Astrocyte (in vitro differentiated cells and primary cell): ENCODE measurements around the gene PLEKHB2. TPM values are rescaled to one million over a fixed set of nuclear protein-coding genes. Genes with fewer than 3 reads are reported as not detected.
"Not testable (repeated sequence)": the region's sequence is repeated elsewhere in the genome, so short reads cannot be mapped to it uniquely, and the experiment has no call there.

Source experiments
- DNase-seq: peaks from one replicate; pipeline ENCODE4 v3.0.0-alpha.2; 2010; ENCODE audit warnings: low read depth
- FAIRE-seq: peaks from 2 replicates; lab custom pipeline; 2011; peaks lifted over from hg19 to GRCh38; lab: Jason Lieb, UNC
- H2AFZ ChIP-seq: 2 replicates; pipeline ENCODE4 v1.6.0; 2012; ENCODE audit warnings: low read depth, low read length, inconsistent platforms
- H3K27ac ChIP-seq: 2 replicates; pipeline ENCODE4 v1.5.1; 2011; ENCODE audit warnings: low read depth, low read length, inconsistent platforms
- H3K27me3 ChIP-seq: 2 replicates; pipeline ENCODE4 v1.6.0; 2011; ENCODE audit warnings: low read length, inconsistent platforms; ENCODE audit not compliant: insufficient read depth
- H3K36me3 ChIP-seq: 2 replicates; pipeline ENCODE4 v1.5.1; 2011; ENCODE audit warnings: low read length, inconsistent platforms; ENCODE audit not compliant: insufficient read depth
- H3K4me1 ChIP-seq: 2 replicates; pipeline ENCODE4 v1.5.1; 2011; ENCODE audit warnings: low read length, inconsistent platforms; ENCODE audit not compliant: insufficient read depth
- H3K4me2 ChIP-seq: 2 replicates; pipeline ENCODE4 v1.6.0; 2012; ENCODE audit warnings: low read length, inconsistent platforms
- H3K4me3 ChIP-seq: 2 replicates; pipeline ENCODE4 v1.5.1; 2011; ENCODE audit warnings: low read depth, mild to moderate bottlenecking, low read length, inconsistent platforms; ENCODE audit not compliant: insufficient read depth
- H3K79me2 ChIP-seq: 2 replicates; pipeline ENCODE4 v1.6.0; 2012; ENCODE audit warnings: mild to moderate bottlenecking, low read length, inconsistent platforms; ENCODE audit not compliant: insufficient read depth
- H3K9ac ChIP-seq: 2 replicates; pipeline ENCODE4 v1.6.0; 2012; ENCODE audit warnings: mild to moderate bottlenecking, low read length, inconsistent platforms
- H3K9me3 ChIP-seq: 2 replicates; pipeline ENCODE4 v1.5.1; 2012; ENCODE audit warnings: low read depth, mild to moderate bottlenecking, low read length, inconsistent platforms; ENCODE audit not compliant: insufficient read depth
- H4K20me1 ChIP-seq: 2 replicates; pipeline ENCODE4 v1.6.0; 2012; ENCODE audit warnings: low read length, inconsistent platforms; ENCODE audit not compliant: insufficient read depth
- H3K27ac Mint-ChIP-seq: one replicate; pipeline ENCODE4 v1.8.0; 2021; ENCODE audit warnings: mild to moderate bottlenecking, mixed read lengths; ENCODE audit not compliant: unreplicated experiment
- H3K27me3 Mint-ChIP-seq: one replicate; pipeline ENCODE4 v1.8.0; 2021; ENCODE audit warnings: low read depth, mixed read lengths; ENCODE audit not compliant: unreplicated experiment
- H3K36me3 Mint-ChIP-seq: one replicate; pipeline ENCODE4 v1.8.0; 2021; ENCODE audit warnings: low read depth, mixed read lengths; ENCODE audit not compliant: unreplicated experiment
- H3K4me1 Mint-ChIP-seq: one replicate; pipeline ENCODE4 v1.8.0; 2021; ENCODE audit warnings: low read depth, mixed read lengths; ENCODE audit not compliant: unreplicated experiment
- H3K4me3 Mint-ChIP-seq: one replicate; pipeline ENCODE4 v1.8.0; 2021; ENCODE audit warnings: mild to moderate bottlenecking, moderate library complexity, mixed read lengths; ENCODE audit not compliant: unreplicated experiment
- H3K9me3 Mint-ChIP-seq: one replicate; pipeline ENCODE4 v1.8.0; 2021; ENCODE audit warnings: mild to moderate bottlenecking, mixed read lengths; ENCODE audit not compliant: unreplicated experiment
- CTCF ChIP-seq: IDR thresholded peaks from 2 replicates; pipeline ENCODE4 v1.5.1; 2011; ENCODE audit warnings: low read depth, mild to moderate bottlenecking, inconsistent platforms, low read length, moderate library complexity; ENCODE audit not compliant: insufficient read depth
- EZH2 ChIP-seq: IDR thresholded peaks from 2 replicates; pipeline ENCODE4 v1.6.1; 2012; ENCODE audit warnings: mild to moderate bottlenecking, low read length, inconsistent platforms; ENCODE audit not compliant: insufficient read depth
- total RNA-seq: library from RNA; stranded (reverse); gene quantifications from 2 replicates; pipeline ENCODE4 v1.2.1, GENCODE V29; 2021

Gene PLEKHB2
- total RNA-seq, 1 donor from 2014 or later, result 100 TPM

GRCh38 chr2:131146231-131146630 is 41.1 kb downstream of the PLEKHB2 start:
- Histone ChIP-seq H3K27me3 (no peaks in the 10 kb centered on the region), H3K4me3 (no peak overlapping the region), H3K9me3 (no peaks in the 10 kb centered on the region), H3K9ac (no peak overlapping the region), H2AFZ (no peak overlapping the region), H3K4me2 (no peak overlapping the region), H3K4me1 (peaks cover 5% of the 10 kb centered on the region), H3K79me2 (peaks cover 14% of the 10 kb centered on the region), H4K20me1 (peaks cover 28% of the 10 kb centered on the region), H3K36me3 (peaks cover 21% of the 10 kb centered on the region), H3K27ac (no peak overlapping the region)
- TF ChIP-seq CTCF (no peak), EZH2 (no peak)
- Mint-ChIP-seq H3K4me3 (no peak overlapping the region), H3K9me3 (no peaks in the 10 kb centered on the region), H3K27me3 (no peaks in the 10 kb centered on the region), H3K4me1 (peaks cover 10% of the 10 kb centered on the region), H3K27ac (no peak overlapping the region), H3K36me3 (peaks cover 5% of the 10 kb centered on the region)
- FAIRE-seq (no peak), DNase-seq (no peak)

GRCh38 chr2:131146749-131147148 is 41.6 kb downstream of the PLEKHB2 start:
- Histone ChIP-seq H3K36me3 (peaks cover 18% of the 10 kb centered on the region), H3K4me2 (no peak overlapping the region), H3K27me3 (no peaks in the 10 kb centered on the region), H3K9me3 (no peaks in the 10 kb centered on the region), H3K4me3 (no peak overlapping the region), H3K27ac (no peak overlapping the region), H3K9ac (no peak overlapping the region), H2AFZ (no peak overlapping the region), H4K20me1 (peaks cover 28% of the 10 kb centered on the region), H3K79me2 (peaks cover 14% of the 10 kb centered on the region), H3K4me1 (peaks cover 5% of the 10 kb centered on the region)
- TF ChIP-seq CTCF (no peak), EZH2 (no peak)
- DNase-seq, result no peak
- FAIRE-seq, result no peak
- no peaks in the 10 kb centered on the region for H3K9me3 Mint-ChIP-seq
- no peak overlapping the region for H3K4me3 Mint-ChIP-seq
- H3K27me3 Mint-ChIP-seq, result no peaks in the 10 kb centered on the region
- no peak overlapping the region for H3K27ac Mint-ChIP-seq
- H3K4me1 Mint-ChIP-seq, result peaks cover 10% of the 10 kb centered on the region
- peaks cover 6% of the 10 kb centered on the region for H3K36me3 Mint-ChIP-seq

GRCh38 chr2:131148426-131148825 is 43.3 kb downstream of the PLEKHB2 start:
- H3K9me3 Mint-ChIP-seq, result no peaks in the 10 kb centered on the region
- Histone ChIP-seq H3K9me3 (no peaks in the 10 kb centered on the region), H3K4me3 (no peak overlapping the region), H2AFZ (no peak overlapping the region), H3K4me2 (no peak overlapping the region), H3K27ac (no peak overlapping the region), H3K79me2 (peaks cover 13% of the 10 kb centered on the region), H4K20me1 (peaks cover 25% of the 10 kb centered on the region), H3K9ac (no peak overlapping the region), H3K36me3 (peaks cover 18% of the 10 kb centered on the region), H3K27me3 (no peaks in the 10 kb centered on the region), H3K4me1 (peaks cover 5% of the 10 kb centered on the region)
- H3K27ac Mint-ChIP-seq, result no peak overlapping the region
- TF ChIP-seq EZH2, result no peak
- no peak for TF ChIP-seq CTCF
- H3K36me3 Mint-ChIP-seq, result peaks cover 10% of the 10 kb centered on the region
- H3K27me3 Mint-ChIP-seq, result no peaks in the 10 kb centered on the region
- FAIRE-seq (no peak), DNase-seq (no peak)
- no peak overlapping the region for H3K4me3 Mint-ChIP-seq
- peaks cover 10% of the 10 kb centered on the region for H3K4me1 Mint-ChIP-seq

- H3K27me3 Mint-ChIP-seq, H3K4me2 ChIP-seq, H3K9ac ChIP-seq, H3K9me3 Mint-ChIP-seq, H2AFZ ChIP-seq, H3K9me3 ChIP-seq, H3K27ac ChIP-seq, H3K4me1 ChIP-seq, H3K4me3 ChIP-seq, H3K79me2 ChIP-seq, H3K4me3 Mint-ChIP-seq, FAIRE-seq, H3K27ac Mint-ChIP-seq, H3K36me3 Mint-ChIP-seq, H3K27me3 ChIP-seq, H3K4me1 Mint-ChIP-seq, H4K20me1 ChIP-seq, DNase-seq: not testable (repeated sequence)
- H3K36me3 ChIP-seq, result peaks cover 14% of the 10 kb centered on the region
Observed at GRCh38 chr2:131150109-131150508, 45.0 kb downstream of the PLEKHB2 start.
